VCaP (cell line): ENCODE measurements around the gene SDR42E1.

ENCODE experiments used
- H3K27ac ChIP-seq: fragments of 450-650 bp; 2 replicates; pipeline ENCODE4 v1.5.1; 2017
- CTCF ChIP-seq: fragments of 450-650 bp; conservative IDR thresholded peaks from 2 replicates; pipeline ENCODE4 v1.5.1; 2017; ENCODE audit warnings: mild to moderate bottlenecking, moderate library complexity

The SDR42E1 gene

DNA sequence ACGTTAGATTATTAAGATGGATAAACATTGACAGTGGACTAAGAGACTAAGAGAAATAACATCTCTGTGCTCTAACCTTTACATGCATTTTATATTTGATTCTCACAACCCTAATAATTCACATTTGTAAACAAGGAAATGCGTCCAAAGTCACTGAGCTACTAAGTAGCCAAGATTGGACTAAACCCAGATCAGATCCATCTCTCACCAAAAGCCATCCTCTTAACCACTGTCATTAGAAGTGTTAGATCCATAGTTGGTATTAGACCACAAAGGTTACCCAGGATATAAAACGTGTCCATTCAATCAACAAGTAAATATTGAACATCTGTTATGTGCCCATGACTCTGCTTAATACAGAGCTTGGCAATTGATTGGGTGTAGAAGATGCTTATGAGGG, 29.0 kb upstream of the SDR42E1 start:
- no peak overlapping the region for H3K27ac ChIP-seq
- TF ChIP-seq CTCF: no peak

DNA sequence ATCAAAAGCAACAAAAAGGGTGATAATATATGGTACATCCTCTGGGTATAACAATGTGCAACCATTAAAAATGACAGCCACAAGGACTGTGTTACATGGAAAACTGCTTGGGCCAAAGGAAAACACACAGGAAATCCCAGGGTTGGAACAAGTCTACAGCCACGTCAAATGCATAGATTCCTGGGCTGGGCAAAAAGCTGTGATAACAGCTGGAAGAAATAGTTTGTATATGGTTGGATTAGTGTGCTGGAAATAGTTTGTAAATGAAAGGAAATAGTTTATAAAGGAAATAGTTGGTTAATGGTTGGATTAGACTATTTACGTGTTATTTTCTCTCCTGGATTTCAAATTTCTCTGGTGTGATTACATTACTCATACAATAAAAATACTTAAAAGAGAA, 26.4 kb upstream of the SDR42E1 start:
- H3K27ac ChIP-seq: no peak overlapping the region
- TF ChIP-seq CTCF: no peak

- no peak for TF ChIP-seq CTCF
- H3K27ac ChIP-seq: no peak overlapping the region
Observed at GRCh38 chr16:82037251-82037650, 26.0 kb upstream of the SDR42E1 start.

- H3K27ac ChIP-seq: peak within 1 kb of the TSS; percentile 43; the same call in 1 of the 2 replicates
- no peak for TF ChIP-seq CTCF
Observed at GRCh38 chr16:82034981-82035612, 23.8 kb upstream of the SDR42E1 start, which contains the start of gene HSD17B2. Gene HSD17B2, plus strand, starts transcription at chr16:82035253. Its CDS starts 172 bp downstream, at chr16:82035425.

DNA sequence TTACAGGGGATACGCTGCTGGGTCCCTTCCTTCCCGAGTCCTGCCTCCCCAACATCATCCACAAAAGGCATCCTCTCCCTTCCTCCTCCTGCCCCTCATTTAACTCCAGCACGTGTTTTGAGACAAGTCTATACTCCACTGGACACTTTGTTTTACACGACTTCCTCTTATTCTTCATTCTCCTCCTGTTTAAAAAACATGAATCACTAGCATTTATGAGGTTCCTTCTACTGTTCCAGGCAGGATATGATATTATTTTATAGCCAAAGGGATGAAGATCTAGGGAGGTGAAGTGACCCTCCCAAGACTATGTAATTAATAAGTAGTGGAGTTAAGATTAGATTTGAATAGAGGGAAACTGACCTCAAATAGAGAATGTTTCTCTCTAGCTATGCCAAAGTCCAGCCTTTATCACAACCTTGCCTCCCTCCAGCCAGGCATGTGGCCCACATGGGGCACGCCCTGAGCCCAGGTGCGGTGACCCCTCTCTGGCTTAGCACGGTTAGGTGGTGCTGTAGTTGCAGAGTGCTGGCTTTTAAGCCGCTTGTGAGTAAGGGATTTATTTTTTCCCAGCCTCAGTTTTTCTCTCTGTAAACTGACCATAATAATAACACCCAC, 22.5 kb upstream of the SDR42E1 start:
- no peak overlapping the region for H3K27ac ChIP-seq
- TF ChIP-seq CTCF: no peak

GRCh38 chr16:82033006-82033405, 21.7 kb upstream of the SDR42E1 start:
- no peak for TF ChIP-seq CTCF

GRCh38 chr16:82031116-82032084, 20.1 kb upstream of the SDR42E1 start:
- TF ChIP-seq CTCF: peak; percentile 70
- no peak overlapping the region for H3K27ac ChIP-seq

More at GRCh38 chr16:82033006-82033405, 21.7 kb upstream of the SDR42E1 start:
- no peak overlapping the region for H3K27ac ChIP-seq
